SK-N-SH (cell line): ENCODE results near the gene KCNIP4.

Experiments used
- EP300 ChIP-seq, 2 experiments: IDR thresholded peaks; 2 replicates each; pipeline versions ENCODE4 v1.4.0 to v1.6.1; 2012; ENCODE audit warnings: borderline replicate concordance in 1 of 2, low read depth in 1 of 2, low read length in 1 of 2
- YY1 ChIP-seq: IDR thresholded peaks from 2 replicates; pipeline ENCODE4 v1.4.0; 2012; ENCODE audit warnings: low read depth, mild to moderate bottlenecking
- TF ChIP-seq, protein P1 (sequence below): IDR thresholded peaks from 2 replicates; pipeline ENCODE4; 2012
- TF ChIP-seq, protein P2 (sequence below): fragments of 200-600 bp; sonication (generic); IDR thresholded peaks from 2 replicates; pipeline ENCODE4 v1.6.1; 2017; ENCODE audit warnings: antibody characterized with exemption, mild to moderate bottlenecking, moderate library complexity

DNA sequence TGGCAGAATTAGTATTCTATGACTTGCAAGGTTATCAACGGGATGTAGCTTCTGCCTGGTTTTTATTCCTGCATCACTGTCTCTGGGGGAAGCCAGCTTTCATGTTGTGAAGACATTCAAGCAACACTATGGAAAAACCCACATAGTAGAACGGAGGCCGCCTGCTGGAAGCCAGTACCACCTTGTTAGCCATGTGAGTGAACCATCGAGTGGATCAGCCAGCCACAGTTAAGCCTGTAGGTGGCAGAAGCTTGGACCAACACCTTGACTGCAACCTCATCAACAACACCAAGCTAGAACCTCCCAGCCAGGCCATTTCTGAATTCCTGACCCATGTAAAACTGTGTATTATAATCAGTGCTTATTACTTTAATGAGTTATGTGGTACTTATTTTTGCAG, 538.2 kb downstream of the KCNIP4 start:
- TF ChIP-seq EP300 (IDR thresholded peaks at IDR 0.05; ENCODE audit: borderline replicate concordance in 1 of 2, low read depth in 1 of 2, low read length in 1 of 2) (no peak), YY1 (no peak)
- TF ChIP-seq, protein P1, sequence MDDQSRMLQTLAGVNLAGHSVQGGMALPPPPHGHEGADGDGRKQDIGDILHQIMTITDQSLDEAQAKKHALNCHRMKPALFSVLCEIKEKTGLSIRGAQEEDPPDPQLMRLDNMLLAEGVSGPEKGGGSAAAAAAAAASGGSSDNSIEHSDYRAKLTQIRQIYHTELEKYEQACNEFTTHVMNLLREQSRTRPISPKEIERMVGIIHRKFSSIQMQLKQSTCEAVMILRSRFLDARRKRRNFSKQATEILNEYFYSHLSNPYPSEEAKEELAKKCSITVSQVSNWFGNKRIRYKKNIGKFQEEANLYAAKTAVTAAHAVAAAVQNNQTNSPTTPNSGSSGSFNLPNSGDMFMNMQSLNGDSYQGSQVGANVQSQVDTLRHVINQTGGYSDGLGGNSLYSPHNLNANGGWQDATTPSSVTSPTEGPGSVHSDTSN = no peak
- TF ChIP-seq, protein P2, sequence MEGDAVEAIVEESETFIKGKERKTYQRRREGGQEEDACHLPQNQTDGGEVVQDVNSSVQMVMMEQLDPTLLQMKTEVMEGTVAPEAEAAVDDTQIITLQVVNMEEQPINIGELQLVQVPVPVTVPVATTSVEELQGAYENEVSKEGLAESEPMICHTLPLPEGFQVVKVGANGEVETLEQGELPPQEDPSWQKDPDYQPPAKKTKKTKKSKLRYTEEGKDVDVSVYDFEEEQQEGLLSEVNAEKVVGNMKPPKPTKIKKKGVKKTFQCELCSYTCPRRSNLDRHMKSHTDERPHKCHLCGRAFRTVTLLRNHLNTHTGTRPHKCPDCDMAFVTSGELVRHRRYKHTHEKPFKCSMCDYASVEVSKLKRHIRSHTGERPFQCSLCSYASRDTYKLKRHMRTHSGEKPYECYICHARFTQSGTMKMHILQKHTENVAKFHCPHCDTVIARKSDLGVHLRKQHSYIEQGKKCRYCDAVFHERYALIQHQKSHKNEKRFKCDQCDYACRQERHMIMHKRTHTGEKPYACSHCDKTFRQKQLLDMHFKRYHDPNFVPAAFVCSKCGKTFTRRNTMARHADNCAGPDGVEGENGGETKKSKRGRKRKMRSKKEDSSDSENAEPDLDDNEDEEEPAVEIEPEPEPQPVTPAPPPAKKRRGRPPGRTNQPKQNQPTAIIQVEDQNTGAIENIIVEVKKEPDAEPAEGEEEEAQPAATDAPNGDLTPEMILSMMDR = no peak
